Glomerular visceral epithelial cell (primary cell): ENCODE measurements around the gene PLEK2.
"Not testable (repeated sequence)": the region's sequence is repeated elsewhere in the genome, so short reads cannot be mapped to it uniquely, and the experiment has no call there.

Experiments
- DNase-seq: peaks from one replicate; pipeline ENCODE4 v3.0.0-alpha.2; 2016; ENCODE audit errors: extremely low spot score

Gene PLEK2

GRCh38 chr14:67429510-67430205 is 17.7 kb upstream of the PLEK2 start:
- no peak for DNase-seq

- peak; percentile 14 for DNase-seq
Measured at GRCh38 chr14:67428501-67429031, 16.6 kb upstream of the PLEK2 start.

GRCh38 chr14:67426983-67427606 is 15.1 kb upstream of the PLEK2 start:
- peak; percentile 82 for DNase-seq

GRCh38 chr14:67426161-67426560 is 14.2 kb upstream of the PLEK2 start:
- no peak for DNase-seq

- DNase-seq: no peak
Measured at GRCh38 chr14:67425608-67426007, 13.6 kb upstream of the PLEK2 start.

GRCh38 chr14:67424539-67424938 is 12.6 kb upstream of the PLEK2 start:
- no peak for DNase-seq

GRCh38 chr14:67423424-67423823 is 11.5 kb upstream of the PLEK2 start:
- DNase-seq: no peak

- no peak for DNase-seq
Measured at GRCh38 chr14:67421356-67422224, 9.6 kb upstream of the PLEK2 start.

- DNase-seq: no peak
Measured at GRCh38 chr14:67420102-67420739, 8.3 kb upstream of the PLEK2 start.

GRCh38 chr14:67418401-67419191 is 6.6 kb upstream of the PLEK2 start:
- peak; percentile 46 for DNase-seq

- DNase-seq: no peak
Measured at GRCh38 chr14:67417633-67418032, 5.7 kb upstream of the PLEK2 start.

- no peak for DNase-seq
Measured at GRCh38 chr14:67416810-67417209, 4.8 kb upstream of the PLEK2 start.

- no peak for DNase-seq
Measured at GRCh38 chr14:67416085-67416484, 4.1 kb upstream of the PLEK2 start.

- DNase-seq: not testable (repeated sequence)
Measured at GRCh38 chr14:67415610-67416009, 3.6 kb upstream of the PLEK2 start.

GRCh38 chr14:67413806-67414769 is 2.1 kb upstream of the PLEK2 start:
- DNase-seq: peak; percentile 93

- no peak for DNase-seq
Measured at GRCh38 chr14:67411370-67411769, 595 bp downstream of the PLEK2 start.

GRCh38 chr14:67410313-67410712 is 1.7 kb downstream of the PLEK2 start:
- no peak for DNase-seq

- no peak for DNase-seq
Measured at GRCh38 chr14:67409461-67409860, 2.5 kb downstream of the PLEK2 start.

GRCh38 chr14:67408122-67408801 is 3.7 kb downstream of the PLEK2 start:
- not testable (repeated sequence) for DNase-seq
